ENCODE measurements around the gene PJA2.

Gene PJA2

GRCh38 chr5:109408991-109409843 is 557 bp downstream of the PJA2 start:
- in situ Hi-C loops (cut with MboI; ENCODE audit: low sequenced_read_pairs), result no loop called here

GRCh38 chr5:109407913-109408312 is 1.9 kb downstream of the PJA2 start:
- in situ Hi-C loops (cut with MboI; ENCODE audit: low sequenced_read_pairs), result no loop called here

GRCh38 chr5:109406719-109407118 is 3.1 kb downstream of the PJA2 start:
- in situ Hi-C loops (cut with MboI; ENCODE audit: low sequenced_read_pairs), result no loop called here

- in situ Hi-C loops (cut with MboI; ENCODE audit: low sequenced_read_pairs), result no loop called here
Measured at GRCh38 chr5:109404428-109404960, 5.3 kb downstream of the PJA2 start.

GRCh38 chr5:109403469-109403868 is 6.3 kb downstream of the PJA2 start:
- in situ Hi-C loops (cut with MboI; ENCODE audit: low sequenced_read_pairs), result no loop called here

- in situ Hi-C loops (cut with MboI; ENCODE audit: low sequenced_read_pairs), result no loop called here
Measured at GRCh38 chr5:109399092-109399759, 10.5 kb downstream of the PJA2 start.

GRCh38 chr5:109396965-109397364 is 12.8 kb downstream of the PJA2 start:
- in situ Hi-C loops (cut with MboI; ENCODE audit: low sequenced_read_pairs), result no loop called here

- in situ Hi-C loops (cut with MboI; ENCODE audit: low sequenced_read_pairs), result no loop called here
Measured at GRCh38 chr5:109394806-109395205, 15.0 kb downstream of the PJA2 start.

GRCh38 chr5:109390188-109390587 is 19.6 kb downstream of the PJA2 start:
- in situ Hi-C loops (cut with MboI; ENCODE audit: low sequenced_read_pairs), result no loop called here

GRCh38 chr5:109388407-109388806 is 21.4 kb downstream of the PJA2 start:
- in situ Hi-C loops (cut with MboI; ENCODE audit: low sequenced_read_pairs), result no loop called here

GRCh38 chr5:109387408-109387974 is 22.3 kb downstream of the PJA2 start:
- in situ Hi-C loops (cut with MboI; ENCODE audit: low sequenced_read_pairs), result no loop called here

- in situ Hi-C loops (cut with MboI; ENCODE audit: low sequenced_read_pairs), result no loop called here
Measured at GRCh38 chr5:109378095-109378494, 31.7 kb downstream of the PJA2 start.

- in situ Hi-C loops (cut with MboI; ENCODE audit: low sequenced_read_pairs), result no loop called here
Measured at GRCh38 chr5:109374625-109375024, 35.1 kb downstream of the PJA2 start.

GRCh38 chr5:109373932-109374331 is 35.8 kb downstream of the PJA2 start:
- in situ Hi-C loops (cut with MboI; ENCODE audit: low sequenced_read_pairs), result no loop called here

GRCh38 chr5:109370343-109370742 is 39.4 kb downstream of the PJA2 start:
- in situ Hi-C loops (cut with MboI; ENCODE audit: low sequenced_read_pairs), result no loop called here

GRCh38 chr5:109365653-109366052 is 44.1 kb downstream of the PJA2 start:
- in situ Hi-C loops (cut with MboI; ENCODE audit: low sequenced_read_pairs), result no loop called here

- in situ Hi-C loops (cut with MboI; ENCODE audit: low sequenced_read_pairs), result no loop called here
Measured at GRCh38 chr5:109364977-109365376, 44.8 kb downstream of the PJA2 start.

- in situ Hi-C loops (cut with MboI; ENCODE audit: low sequenced_read_pairs), result no loop called here
Measured at GRCh38 chr5:109359642-109360041, 50.1 kb downstream of the PJA2 start.

- in situ Hi-C loops (cut with MboI; ENCODE audit: low sequenced_read_pairs), result no loop called here
Measured at GRCh38 chr5:109357807-109358206, 52.0 kb downstream of the PJA2 start.

GRCh38 chr5:109354761-109355160 is 55.0 kb downstream of the PJA2 start:
- in situ Hi-C loops (cut with MboI; ENCODE audit: low sequenced_read_pairs), result no loop called here

GRCh38 chr5:109351988-109352864 is 57.5 kb downstream of the PJA2 start:
- in situ Hi-C loops (cut with MboI; ENCODE audit: low sequenced_read_pairs), result no loop called here

Measured in HL-60/S4 treated with retinoic acid at 250 ng/mL for 4 days and 3 days (cell line).